ENCODE measurements around the gene PBX1. TPM values are rescaled to one million over a fixed set of nuclear protein-coding genes. Genes with fewer than 3 reads are reported as not detected.

Gene PBX1
- total RNA-seq, 1 donor from 2014 or later: 257 TPM

DNA sequence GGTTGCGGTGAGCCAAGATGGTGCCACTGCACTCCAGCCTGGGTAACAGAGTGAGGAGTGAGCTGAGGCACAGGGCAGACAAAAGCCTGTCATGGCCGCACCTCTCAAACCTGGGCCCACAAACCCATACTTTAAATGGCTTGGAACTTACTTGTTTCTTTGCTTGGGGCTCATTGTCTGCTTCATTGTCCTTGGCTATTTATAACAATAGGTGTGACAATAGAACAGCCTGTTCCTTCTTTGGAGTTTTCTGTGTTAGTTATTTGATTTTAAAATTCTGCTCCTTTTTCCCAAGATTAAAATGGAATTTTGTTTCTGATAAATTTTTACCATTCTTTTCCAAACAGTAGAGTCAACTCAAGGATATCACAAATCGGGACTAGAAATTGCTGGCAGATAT is 94.7 kb downstream of the PBX1 start:
- TF ChIP-seq, protein P1, sequence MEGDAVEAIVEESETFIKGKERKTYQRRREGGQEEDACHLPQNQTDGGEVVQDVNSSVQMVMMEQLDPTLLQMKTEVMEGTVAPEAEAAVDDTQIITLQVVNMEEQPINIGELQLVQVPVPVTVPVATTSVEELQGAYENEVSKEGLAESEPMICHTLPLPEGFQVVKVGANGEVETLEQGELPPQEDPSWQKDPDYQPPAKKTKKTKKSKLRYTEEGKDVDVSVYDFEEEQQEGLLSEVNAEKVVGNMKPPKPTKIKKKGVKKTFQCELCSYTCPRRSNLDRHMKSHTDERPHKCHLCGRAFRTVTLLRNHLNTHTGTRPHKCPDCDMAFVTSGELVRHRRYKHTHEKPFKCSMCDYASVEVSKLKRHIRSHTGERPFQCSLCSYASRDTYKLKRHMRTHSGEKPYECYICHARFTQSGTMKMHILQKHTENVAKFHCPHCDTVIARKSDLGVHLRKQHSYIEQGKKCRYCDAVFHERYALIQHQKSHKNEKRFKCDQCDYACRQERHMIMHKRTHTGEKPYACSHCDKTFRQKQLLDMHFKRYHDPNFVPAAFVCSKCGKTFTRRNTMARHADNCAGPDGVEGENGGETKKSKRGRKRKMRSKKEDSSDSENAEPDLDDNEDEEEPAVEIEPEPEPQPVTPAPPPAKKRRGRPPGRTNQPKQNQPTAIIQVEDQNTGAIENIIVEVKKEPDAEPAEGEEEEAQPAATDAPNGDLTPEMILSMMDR (conservative IDR thresholded peaks at IDR 0.05): no peak
- peak overlapping the region; percentile 75 for H3K27ac Mint-ChIP-seq

GRCh38 chr1:164654200-164654599 is 95.2 kb downstream of the PBX1 start:
- TF ChIP-seq, protein P1 (conservative IDR thresholded peaks at IDR 0.05): no peak
- no peak for DNase-seq (ENCODE audit: extremely low spot score, unreplicated experiment)
- H3K9me3 Mint-ChIP-seq: peaks cover 5% of the 10 kb centered on the region
- peaks cover 30% of the 10 kb centered on the region for H3K36me3 Mint-ChIP-seq
- peak overlapping the region; percentile 75 for H3K27ac Mint-ChIP-seq
- no peak overlapping the region for H3K4me3 Mint-ChIP-seq
- peaks cover 50% of the 10 kb centered on the region for H3K4me1 Mint-ChIP-seq (ENCODE audit: unreplicated experiment)
- no peaks in the 10 kb centered on the region for H3K27me3 Mint-ChIP-seq

More for the DNA sequence above, 94.7 kb downstream of the PBX1 start:
- DNase-seq (ENCODE audit: extremely low spot score, unreplicated experiment): no peak
- Mint-ChIP-seq H3K9me3 (peaks cover 5% of the 10 kb centered on the region), H3K36me3 (peaks cover 30% of the 10 kb centered on the region), H3K27me3 (no peaks in the 10 kb centered on the region), H3K4me1 (ENCODE audit: unreplicated experiment) (peaks cover 54% of the 10 kb centered on the region), H3K4me3 (no peak overlapping the region)

DNA sequence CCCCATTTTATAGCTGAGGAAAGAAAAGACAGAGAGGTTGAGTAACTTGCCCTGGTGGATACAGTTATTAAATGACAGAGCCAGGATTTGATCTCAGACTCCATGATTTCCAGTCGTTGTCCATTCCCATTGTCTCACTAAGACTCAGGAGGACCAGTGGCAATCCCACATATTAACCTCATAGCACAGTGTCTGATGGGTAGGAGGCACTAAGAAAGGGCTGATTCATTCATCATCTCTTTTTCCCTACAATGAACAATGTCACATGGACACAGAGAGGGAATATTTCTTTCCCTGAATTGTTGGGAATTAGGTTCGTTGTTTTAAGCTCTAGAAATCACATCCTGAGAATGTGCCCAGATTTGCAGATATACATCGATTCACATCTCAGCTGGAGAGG is 99.9 kb downstream of the PBX1 start:
- H3K4me3 Mint-ChIP-seq: peak overlapping the region; percentile 50
- H3K27me3 Mint-ChIP-seq: no peaks in the 10 kb centered on the region
- TF ChIP-seq, protein P1 (conservative IDR thresholded peaks at IDR 0.05): no peak
- H3K27ac Mint-ChIP-seq: peak overlapping the region; percentile 94
- H3K9me3 Mint-ChIP-seq: peaks cover 5% of the 10 kb centered on the region
- DNase-seq (ENCODE audit: extremely low spot score, unreplicated experiment): no peak
- H3K36me3 Mint-ChIP-seq: peaks cover 40% of the 10 kb centered on the region
- peaks cover 49% of the 10 kb centered on the region for H3K4me1 Mint-ChIP-seq (ENCODE audit: unreplicated experiment)

DNA sequence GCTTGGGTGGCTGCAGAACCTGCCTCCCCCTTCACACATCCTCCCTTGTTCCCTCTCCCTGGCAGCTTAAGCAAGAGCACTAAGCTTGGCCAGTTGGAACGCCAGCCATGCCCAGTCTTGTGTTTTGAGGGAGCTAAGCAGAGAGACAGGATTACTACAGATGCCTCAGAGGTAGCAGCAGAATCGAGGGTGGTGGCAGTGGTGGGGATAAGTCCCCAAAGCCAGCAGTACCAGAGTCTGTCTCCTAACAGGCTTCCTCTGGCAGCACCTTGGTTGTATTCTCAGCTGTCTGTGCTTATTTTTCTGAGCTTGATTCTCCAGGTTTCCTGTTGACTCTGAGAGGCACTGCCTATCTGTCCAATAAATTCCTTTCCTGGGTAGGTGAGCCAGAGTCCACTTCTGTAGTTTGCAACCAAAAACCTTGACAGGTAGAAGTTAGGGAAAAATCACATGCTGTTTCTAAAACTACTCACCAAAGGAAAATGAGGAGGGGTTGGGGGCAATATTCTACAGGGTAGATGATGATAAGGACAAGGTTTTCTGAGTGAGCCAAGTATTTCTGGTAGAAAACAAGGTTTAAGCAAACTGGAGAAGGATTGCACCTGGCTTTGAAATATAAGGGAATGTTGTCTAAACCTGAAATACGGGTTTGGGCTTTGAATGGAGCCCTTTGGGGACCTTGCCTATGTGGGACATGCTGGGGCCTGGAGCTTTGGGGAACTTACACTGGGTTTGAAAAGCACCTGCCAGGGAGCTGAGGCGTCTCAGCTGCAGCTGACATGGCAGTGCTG is 100.8 kb downstream of the PBX1 start:
- DNase-seq (ENCODE audit: extremely low spot score, unreplicated experiment): no peak
- TF ChIP-seq, protein P1 (conservative IDR thresholded peaks at IDR 0.05): no peak
- Mint-ChIP-seq H3K27ac (peak overlapping the region; percentile 94), H3K4me1 (ENCODE audit: unreplicated experiment) (peaks cover 46% of the 10 kb centered on the region), H3K27me3 (no peaks in the 10 kb centered on the region), H3K4me3 (peak overlapping the region; percentile 50), H3K36me3 (peaks cover 38% of the 10 kb centered on the region), H3K9me3 (no peaks in the 10 kb centered on the region)

DNA sequence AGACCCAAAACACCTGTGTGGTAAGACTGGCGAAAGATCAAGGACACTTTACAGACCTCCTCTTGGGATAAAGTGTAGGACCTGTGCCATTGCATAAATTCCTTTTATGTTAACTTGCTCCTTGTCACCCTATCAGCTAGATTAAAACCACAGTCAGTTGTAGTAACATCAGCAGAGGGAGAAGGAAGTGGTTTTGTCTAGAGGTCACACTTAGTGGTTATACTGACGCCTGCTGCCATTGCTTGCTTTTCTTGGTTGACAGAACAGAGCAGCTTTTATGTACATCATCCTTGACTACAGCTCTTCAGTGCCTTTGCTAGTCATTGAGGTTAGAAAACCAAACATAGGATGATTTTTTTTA is 101.4 kb downstream of the PBX1 start:
- Mint-ChIP-seq H3K27ac (peak overlapping the region; percentile 94), H3K27me3 (no peaks in the 10 kb centered on the region), H3K36me3 (peaks cover 38% of the 10 kb centered on the region), H3K9me3 (no peaks in the 10 kb centered on the region), H3K4me3 (peak overlapping the region; percentile 50), H3K4me1 (ENCODE audit: unreplicated experiment) (peaks cover 47% of the 10 kb centered on the region)
- TF ChIP-seq, protein P1 (conservative IDR thresholded peaks at IDR 0.05): no peak
- no peak for DNase-seq (ENCODE audit: extremely low spot score, unreplicated experiment)
